SK-N-SH treated with all-trans-retinoic acid at 6 μM for 48 hours (cell line): Measurements from ENCODE around the gene DPP6.

Experiments used
- ATAC-seq: fragments of 200-7000 bp; cut with Tn5 transposase; 3 replicates; pipeline ENCODE4 v1.9.1; 2020; ENCODE audit warnings: mild to moderate bottlenecking, moderate library complexity
- ARNTL ChIP-seq: fragments of 450-650 bp; formaldehyde crosslinking; IDR thresholded peaks from 2 replicates; pipeline ENCODE4 v1.5.0; 2020; ENCODE audit warnings: low read depth, mild to moderate bottlenecking, moderate library complexity, borderline replicate concordance
- BACH2 ChIP-seq: fragments of 250-450 bp; sonication (Bioruptor Pico); IDR thresholded peaks from 2 replicates; pipeline ENCODE4 v1.9.0; 2021; ENCODE audit warnings: mild to moderate bottlenecking, borderline replicate concordance
- CREB5 ChIP-seq: fragments of 250-450 bp; sonication (Bioruptor Pico); IDR thresholded peaks from 2 replicates; pipeline ENCODE4 v1.5.1; 2020; ENCODE audit warnings: low read depth, mild to moderate bottlenecking, moderate library complexity
- CSDC2 ChIP-seq: fragments of 250-450 bp; sonication (Bioruptor Pico); IDR thresholded peaks from 2 replicates; pipeline ENCODE4 v1.5.0; 2020; ENCODE audit warnings: mild to moderate bottlenecking, moderate library complexity
- CSRNP3 ChIP-seq: fragments of 250-450 bp; sonication (Bioruptor Pico); IDR thresholded peaks from 2 replicates; pipeline ENCODE4 v1.5.1; 2021; ENCODE audit warnings: mild to moderate bottlenecking, moderate library complexity
- ESRRG ChIP-seq: fragments of 250-450 bp; sonication (Bioruptor Pico); IDR thresholded peaks from 2 replicates; pipeline ENCODE4 v1.6.1; 2021; ENCODE audit warnings: mild to moderate bottlenecking
- GLIS3 ChIP-seq: fragments of 250-450 bp; sonication (Bioruptor Pico); IDR thresholded peaks from 2 replicates; pipeline ENCODE4 v1.5.0; 2020; ENCODE audit warnings: mild to moderate bottlenecking, moderate library complexity
- ISL1 ChIP-seq: fragments of 250-450 bp; sonication (Bioruptor Pico); IDR thresholded peaks from 2 replicates; pipeline ENCODE4 v2.1.2; 2022; ENCODE audit warnings: mild to moderate bottlenecking, moderate library complexity
- OSR1 ChIP-seq: fragments of 250-450 bp; sonication (Bioruptor Pico); IDR thresholded peaks from 2 replicates; pipeline ENCODE4 v1.8.0; 2022; ENCODE audit warnings: moderate library complexity, mild to moderate bottlenecking, inconsistent platforms
- PATZ1 ChIP-seq: fragments of 250-450 bp; sonication (Bioruptor Pico); IDR thresholded peaks from 2 replicates; pipeline ENCODE4 v1.8.0; 2020; ENCODE audit warnings: mild to moderate bottlenecking, moderate library complexity, borderline replicate concordance
- POU6F1 ChIP-seq: fragments of 250-450 bp; sonication (Bioruptor Pico); IDR thresholded peaks from 2 replicates; pipeline ENCODE4 v1.8.0; 2021; ENCODE audit warnings: low read depth, mild to moderate bottlenecking, moderate library complexity, borderline replicate concordance
- PPARA ChIP-seq: fragments of 250-450 bp; sonication (Bioruptor Pico); IDR thresholded peaks from 2 replicates; pipeline ENCODE4 v1.5.0; 2020; ENCODE audit warnings: mild to moderate bottlenecking, borderline replicate concordance
- SNAI2 ChIP-seq: fragments of 250-450 bp; sonication (Bioruptor Pico); IDR thresholded peaks from 2 replicates; pipeline ENCODE4 v1.5.0; 2020; ENCODE audit warnings: mild to moderate bottlenecking, moderate library complexity
- TOX ChIP-seq: fragments of 250-450 bp; sonication (Bioruptor Pico); IDR thresholded peaks from 2 replicates; pipeline ENCODE4 v1.8.0; 2021; ENCODE audit warnings: mild to moderate bottlenecking, moderate library complexity, borderline replicate concordance
- TSHZ2 ChIP-seq: fragments of 250-450 bp; sonication (Bioruptor Pico); IDR thresholded peaks from 2 replicates; pipeline ENCODE4 v1.5.0; 2020; ENCODE audit warnings: mild to moderate bottlenecking, moderate library complexity
- ZC3H10 ChIP-seq: fragments of 250-450 bp; sonication (Bioruptor Pico); IDR thresholded peaks from 2 replicates; pipeline ENCODE4 v1.5.1; 2021; ENCODE audit warnings: mild to moderate bottlenecking, moderate library complexity
- ZFP3 ChIP-seq: fragments of 250-450 bp; sonication (Bioruptor Pico); IDR thresholded peaks from 2 replicates; pipeline ENCODE4 v1.5.0; 2020; ENCODE audit warnings: mild to moderate bottlenecking, moderate library complexity
- ZFP30 ChIP-seq: fragments of 450-650 bp; formaldehyde crosslinking; IDR thresholded peaks from 2 replicates; pipeline ENCODE4 v1.5.0; 2022; ENCODE audit warnings: mild to moderate bottlenecking, moderate library complexity
- ZNF565 ChIP-seq: fragments of 450-650 bp; formaldehyde crosslinking; conservative IDR thresholded peaks from 2 replicates; pipeline ENCODE4 v1.5.0; 2020; ENCODE audit warnings: low read depth, mild to moderate bottlenecking, moderate library complexity
- ZNF70 ChIP-seq: fragments of 450-650 bp; formaldehyde crosslinking; IDR thresholded peaks from 2 replicates; pipeline ENCODE4 v1.5.0; 2020; ENCODE audit warnings: mild to moderate bottlenecking, moderate library complexity
- ZNF8 ChIP-seq: fragments of 450-650 bp; formaldehyde crosslinking; IDR thresholded peaks from 2 replicates; pipeline ENCODE4 v1.5.0; 2020; ENCODE audit warnings: mild to moderate bottlenecking, moderate library complexity

The DPP6 gene

GRCh38 chr7:154512121-154512833 lies 460.1 kb downstream of the DPP6 start:
- ATAC-seq = no peak
- TF ChIP-seq OSR1 (CRISPR knock-in tag) = no peak
- TF ChIP-seq ISL1 = no peak
- no peak for TF ChIP-seq TSHZ2 (CRISPR knock-in tag)
- no peak for TF ChIP-seq ZFP3
- no peak for TF ChIP-seq ZC3H10 (CRISPR knock-in tag)
- TF ChIP-seq BACH2 (CRISPR knock-in tag) = no peak
- no peak for TF ChIP-seq CREB5
- TF ChIP-seq TOX (CRISPR knock-in tag) = no peak
- no peak for TF ChIP-seq CSRNP3 (CRISPR knock-in tag)
- no peak for TF ChIP-seq ZNF565 (CRISPR knock-in tag)
- TF ChIP-seq PATZ1 = no peak
- no peak for TF ChIP-seq ZNF70
- TF ChIP-seq CSDC2 (CRISPR knock-in tag) = no peak
- TF ChIP-seq GLIS3 (CRISPR knock-in tag) = no peak
- no peak for TF ChIP-seq ESRRG (CRISPR knock-in tag)
- no peak for TF ChIP-seq SNAI2
- TF ChIP-seq ZNF8 (CRISPR knock-in tag) = no peak
- no peak for TF ChIP-seq POU6F1

GRCh38 chr7:154517768-154518167 lies 465.6 kb downstream of the DPP6 start:
- TF ChIP-seq ISL1 (no peak), TOX (CRISPR knock-in tag) (no peak), ZNF8 (CRISPR knock-in tag) (no peak), ARNTL (no peak), SNAI2 (no peak), ZNF70 (no peak), POU6F1 (no peak), GLIS3 (CRISPR knock-in tag) (no peak), OSR1 (CRISPR knock-in tag) (no peak), TSHZ2 (CRISPR knock-in tag) (no peak), ZFP30 (CRISPR knock-in tag) (no peak), ZNF565 (CRISPR knock-in tag) (no peak), PPARA (CRISPR knock-in tag) (no peak), PATZ1 (no peak), ZFP3 (no peak)
- ATAC-seq = no peak
